GM19193 (cell line): Measurements from ENCODE around the gene SPATC1L.

Experiments
- POLR2A ChIP-seq: IDR thresholded peaks from 4 replicates; pipeline ENCODE4 v1.6.1; 2011; ENCODE audit not compliant: insufficient read depth, insufficient read length; ENCODE audit errors: extremely low read depth

Gene SPATC1L

GRCh38 chr21:46144464-46145070 is 39.7 kb downstream of the SPATC1L start:
- no peak for TF ChIP-seq POLR2A

GRCh38 chr21:46142582-46143473 is 41.4 kb downstream of the SPATC1L start:
- no peak for TF ChIP-seq POLR2A

- TF ChIP-seq POLR2A, result no peak
These were observed 42.3 kb downstream of the SPATC1L start for GRCh38 chr21:46141767-46142581.

DNA sequence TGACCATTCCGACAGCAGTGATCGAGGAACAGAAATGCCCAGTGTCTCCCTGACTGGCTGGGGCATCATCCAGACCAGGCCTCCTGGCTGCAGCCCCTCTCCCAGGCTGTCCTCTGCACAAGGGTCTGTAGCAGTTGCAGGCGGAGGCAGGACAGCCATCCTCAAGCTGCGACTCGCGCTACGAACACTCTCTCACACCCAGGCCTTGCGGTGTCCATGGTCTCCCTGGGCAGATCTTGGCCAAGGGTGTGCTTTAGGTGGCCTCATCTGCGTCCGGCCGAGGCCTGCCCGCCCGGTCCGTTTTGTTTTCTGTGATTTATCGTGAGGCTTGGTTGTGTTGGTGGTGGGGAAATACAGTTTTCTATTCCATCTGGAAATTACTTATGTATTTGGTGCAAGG is 44.6 kb downstream of the SPATC1L start:
- no peak for TF ChIP-seq POLR2A

DNA sequence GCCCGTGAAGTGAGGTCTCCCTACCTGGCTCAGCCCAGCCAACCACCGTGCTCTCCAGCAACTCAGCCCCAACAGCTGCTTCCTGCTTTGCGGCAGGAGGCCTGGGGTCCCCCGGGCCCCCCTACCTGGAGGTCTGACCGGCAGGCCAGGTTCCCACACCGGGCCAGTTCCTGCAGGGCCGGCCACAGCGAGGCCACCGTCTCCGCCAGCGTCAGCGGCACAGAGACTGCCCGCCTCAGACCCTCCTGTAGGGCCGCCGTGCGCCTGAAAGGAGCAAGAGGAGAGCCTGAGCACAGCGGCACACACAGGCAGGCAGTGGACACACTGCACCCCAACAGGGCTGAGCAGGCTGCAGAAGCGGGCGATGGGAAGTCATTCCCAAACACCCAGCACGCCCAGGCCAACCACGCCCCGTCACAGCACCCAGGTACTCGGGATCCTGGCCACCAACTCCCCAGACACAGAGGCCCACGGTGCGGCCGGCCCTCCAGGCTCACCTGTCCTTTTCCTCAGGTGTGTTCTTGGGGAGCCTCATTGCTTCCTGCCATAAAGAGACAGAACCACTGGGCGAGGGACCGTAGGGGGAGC is 45.8 kb downstream of the SPATC1L start:
- no peak for TF ChIP-seq POLR2A

DNA sequence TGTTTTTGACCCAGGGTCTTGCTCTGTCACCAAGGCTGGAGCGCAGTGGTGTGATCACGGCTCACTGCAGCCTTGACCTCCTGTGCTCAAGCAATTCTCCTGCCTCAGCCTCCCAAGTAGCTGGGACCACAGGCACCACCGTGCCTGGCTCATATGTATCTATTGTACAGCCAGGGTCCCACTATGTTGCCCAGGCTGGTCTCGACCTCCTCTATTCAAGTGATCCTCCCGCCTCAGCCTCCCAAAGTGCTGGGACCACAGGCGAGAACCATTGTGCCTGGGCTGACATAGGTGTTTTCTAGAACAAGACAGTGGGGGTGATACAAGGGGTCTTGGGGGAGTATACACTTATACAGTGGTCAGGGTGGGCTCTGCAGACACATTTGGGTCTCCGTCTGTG is 46.4 kb downstream of the SPATC1L start:
- TF ChIP-seq POLR2A, result no peak

- TF ChIP-seq POLR2A, result no peak
These were observed 47.4 kb downstream of the SPATC1L start for GRCh38 chr21:46136739-46137349.

GRCh38 chr21:46135782-46136395 is 48.4 kb downstream of the SPATC1L start:
- TF ChIP-seq POLR2A, result no peak

DNA sequence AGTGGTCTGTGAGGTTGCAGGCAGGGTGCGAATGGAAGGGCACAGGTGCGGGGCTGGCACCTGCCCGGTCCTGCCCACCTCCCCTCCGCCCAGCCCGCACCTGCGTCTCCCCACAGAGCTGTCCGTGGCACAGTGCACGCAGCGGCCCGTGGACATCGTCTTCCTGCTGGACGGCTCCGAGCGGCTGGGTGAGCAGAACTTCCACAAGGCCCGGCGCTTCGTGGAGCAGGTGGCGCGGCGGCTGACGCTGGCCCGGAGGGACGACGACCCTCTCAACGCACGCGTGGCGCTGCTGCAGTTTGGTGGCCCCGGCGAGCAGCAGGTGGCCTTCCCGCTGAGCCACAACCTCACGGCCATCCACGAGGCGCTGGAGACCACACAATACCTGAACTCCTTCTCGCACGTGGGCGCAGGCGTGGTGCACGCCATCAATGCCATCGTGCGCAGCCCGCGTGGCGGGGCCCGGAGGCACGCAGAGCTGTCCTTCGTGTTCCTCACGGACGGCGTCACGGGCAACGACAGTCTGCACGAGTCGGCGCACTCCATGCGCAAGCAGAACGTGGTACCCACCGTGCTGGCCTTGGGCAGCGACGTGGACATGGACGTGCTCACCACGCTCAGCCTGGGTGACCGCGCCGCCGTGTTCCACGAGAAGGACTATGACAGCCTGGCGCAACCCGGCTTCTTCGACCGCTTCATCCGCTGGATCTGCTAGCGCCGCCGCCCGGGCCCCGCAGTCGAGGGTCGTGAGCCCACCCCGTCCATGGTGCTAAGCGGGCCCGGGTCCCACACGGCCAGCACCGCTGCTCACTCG is 52.2 kb downstream of the SPATC1L start:
- no peak for TF ChIP-seq POLR2A

DNA sequence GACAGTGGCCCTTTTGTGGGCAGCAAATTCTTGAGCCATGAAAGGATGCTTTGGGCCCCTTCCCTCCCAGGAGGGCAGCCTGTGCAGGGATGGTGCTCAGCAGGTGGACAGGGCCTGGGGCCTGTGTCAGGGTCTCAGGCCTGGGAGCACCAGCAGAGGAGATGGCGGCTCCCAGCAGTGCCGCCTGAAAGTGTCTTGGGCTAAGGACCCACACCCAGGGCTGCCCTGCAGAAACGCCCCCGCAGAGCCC is 52.7 kb downstream of the SPATC1L start:
- no peak for TF ChIP-seq POLR2A

- TF ChIP-seq POLR2A, result no peak
These were observed 53.2 kb downstream of the SPATC1L start for GRCh38 chr21:46130831-46131587.

GRCh38 chr21:46129846-46130651 is 54.2 kb downstream of the SPATC1L start:
- no peak for TF ChIP-seq POLR2A
